Panc1 (cell line): ENCODE results near the gene DNM3. TPM values are rescaled to one million over a fixed set of nuclear protein-coding genes. Genes with fewer than 3 reads are reported as not detected.

ENCODE experiments used
- ATAC-seq: fragments of 200-7000 bp; cut with Tn5 transposase; 2 replicates; pipeline ENCODE4 v1.9.1; 2020; ENCODE audit warnings: mild to moderate bottlenecking, moderate library complexity
- BruUV-seq: library from RNA; stranded (reverse); fragments of 400-500 nt; replicated peaks from 2 replicates; lab custom pipeline; 2021; lab: Mats Ljungman, UMichigan
- CTCF ChIA-PET: fragments of 300-600 bp; sonication (Branson Sonifier 250); formaldehyde crosslinking; loops from one replicate; lab custom pipeline; 2022; ENCODE audit warnings: antibody characterized with exemption; lab: Charles Lee
- POLR2A ChIA-PET: fragments of 300-600 bp; sonication (Branson Sonifier 250); formaldehyde crosslinking; loops from one replicate; lab custom pipeline; 2022; ENCODE audit warnings: antibody characterized with exemption; lab: Charles Lee
- DNase-seq: peaks from one replicate; pipeline ENCODE4 v3.0.0-alpha.2; 2010; ENCODE audit warnings: low read depth, low spot score
- H3K27ac ChIP-seq: 2 replicates; pipeline ENCODE4 v1.5.1; 2011; ENCODE audit warnings: mild to moderate bottlenecking, low read length, inconsistent platforms
- H3K27me3 ChIP-seq: fragments of 200-500 bp; sonication (Bioruptor generic); 2 replicates; pipeline ENCODE4 v1.6.0; 2014; ENCODE audit warnings: low read length, inconsistent platforms; ENCODE audit not compliant: control insufficient read depth, insufficient read depth
- H3K36me3 ChIP-seq: fragments of 200-500 bp; sonication (Bioruptor generic); 2 replicates; pipeline ENCODE4 v1.5.1; 2014; ENCODE audit warnings: inconsistent platforms, mild to moderate bottlenecking, low read length, moderate library complexity; ENCODE audit not compliant: control insufficient read depth, insufficient read depth
- H3K4me1 ChIP-seq: 2 replicates; pipeline ENCODE4 v1.5.1; 2011; ENCODE audit warnings: inconsistent platforms, mild to moderate bottlenecking, low read length, moderate library complexity; ENCODE audit not compliant: control insufficient read depth, insufficient read depth
- H3K4me3 ChIP-seq, 2 experiments: 2 replicates each; pipeline ENCODE4 v1.5.1; 2011 to 2012; ENCODE audit warnings: low read depth in 2 of 2, low read length in 2 of 2, mild to moderate bottlenecking in 2 of 2, inconsistent platforms in 1 of 2, moderate library complexity in 1 of 2
- H3K9me3 ChIP-seq: fragments of 200-500 bp; sonication (Bioruptor generic); 2 replicates; pipeline ENCODE4 v1.5.1; 2014; ENCODE audit warnings: low read depth, mild to moderate bottlenecking, inconsistent platforms, low read length, moderate library complexity; ENCODE audit not compliant: control insufficient read depth, insufficient read depth
- CTCF ChIP-seq: fragments of 450-650 bp; IDR thresholded peaks from 2 replicates; pipeline ENCODE4 v1.5.1; 2017; ENCODE audit warnings: mild to moderate bottlenecking
- POLR2AphosphoS5 ChIP-seq: IDR thresholded peaks from 2 replicates; pipeline ENCODE4 v1.6.1; 2012; ENCODE audit warnings: mild to moderate bottlenecking, low read depth, low read length, moderate library complexity
- REST ChIP-seq, 2 experiments: IDR thresholded peaks; 2 replicates each; pipeline ENCODE4 v1.6.1; 2011 to 2012; ENCODE audit warnings: low read depth in 2 of 2, control low read depth in 1 of 2, low read length in 1 of 2, mild to moderate bottlenecking in 1 of 2, moderate library complexity in 1 of 2; ENCODE audit not compliant: insufficient read depth in 1 of 2
- SIN3A ChIP-seq: IDR thresholded peaks from 2 replicates; pipeline ENCODE4 v1.6.1; 2012; ENCODE audit warnings: low read depth, mild to moderate bottlenecking, low read length, moderate library complexity, borderline replicate concordance; ENCODE audit not compliant: insufficient read depth
- TCF7L2 ChIP-seq: IDR thresholded peaks from 2 replicates; pipeline ENCODE4 v1.6.1; 2011; ENCODE audit warnings: mild to moderate bottlenecking, low read depth, low read length, inconsistent platforms
- in situ Hi-C: cut with HindIII; loops from 2 replicates; pipeline ENCODE4 v1.10.0; 2016; ENCODE audit warnings: low sequenced_read_pairs, low pct_unique_long_range_greater_than_20kb
- intact Hi-C: fragments of 100-400 bp; cut with micrococcal nuclease; formaldehyde crosslinking; loops from one replicate; pipeline ENCODE4 v1.10.0; 2022; ENCODE audit not compliant: unreplicated experiment
- total RNA-seq: library from RNA; stranded (reverse); gene quantifications from one replicate; pipeline ENCODE4 v1.2.1, GENCODE V29; 2021; ENCODE audit not compliant: unreplicated experiment

DNM3 gene
- total RNA-seq, 1 experiment from 2014 or later = 0.46 TPM

- H3K4me1 ChIP-seq = peaks cover 4% of the 10 kb centered on the region; the same call in 1 of the 2 replicates
- in situ Hi-C loops (no loop called here), intact Hi-C loops (no loop called here)
- no peaks in the 10 kb centered on the region for H3K9me3 ChIP-seq
- POLR2A ChIA-PET = no interaction called here
- H3K36me3 ChIP-seq = no peaks in the 10 kb centered on the region
- DNase-seq (no peak), ATAC-seq (no peak)
- peak overlapping the region; percentile 2; the same call in 1 of the 2 replicates for H3K27ac ChIP-seq
- H3K4me3 ChIP-seq = no peak overlapping the region
- BruUV-seq = no TSS peak
- CTCF ChIA-PET = interaction anchor here (0.6 to 0.7 kb wide), 2 partner anchors 13 to 232 kb away, joined by 3 to 10 read pairs; no protein-coding TSS in a partner anchor
- TF ChIP-seq CTCF (no peak), REST (IDR thresholded peaks at IDR 0.05; ENCODE audit: insufficient read depth in 1 of 2, low read depth in 2 of 2, low read length in 1 of 2) (no peak), TCF7L2 (no peak), POLR2AphosphoS5 (no peak), SIN3A (no peak)
- no peaks in the 10 kb centered on the region for H3K27me3 ChIP-seq
These were observed 588.8 kb downstream of the DNM3 start for GRCh38 chr1:172430128-172430454.

GRCh38 chr1:172431204-172431603 is 589.9 kb downstream of the DNM3 start:
- H3K4me1 ChIP-seq = peaks cover 4% of the 10 kb centered on the region; the same call in 1 of the 2 replicates
- ChIA-PET CTCF (interaction anchor here (0.6 to 1.1 kb wide), 3 partner anchors 12 to 428 kb away, joined by 4 to 5 read pairs (median 5); no protein-coding TSS in a partner anchor), POLR2A (no interaction called here)
- no peaks in the 10 kb centered on the region for H3K27me3 ChIP-seq
- BruUV-seq = no TSS peak
- no peaks in the 10 kb centered on the region for H3K36me3 ChIP-seq
- H3K9me3 ChIP-seq = no peaks in the 10 kb centered on the region
- H3K27ac ChIP-seq = 0 out of 2 replicates have a peak overlapping the region, but pooled peaks have one; percentile 8
- intact Hi-C loops (no loop called here), in situ Hi-C loops (no loop called here)
- ATAC-seq (no peak), DNase-seq (no peak)
- TF ChIP-seq SIN3A = no peak
- TF ChIP-seq TCF7L2 = no peak
- no peak for TF ChIP-seq POLR2AphosphoS5
- TF ChIP-seq CTCF = no peak
- no peak for TF ChIP-seq REST (IDR thresholded peaks at IDR 0.05; ENCODE audit: insufficient read depth in 1 of 2, low read depth in 2 of 2, low read length in 1 of 2)
- H3K4me3 ChIP-seq = no peak overlapping the region
